ENCODE measurements around the gene FGF21. TPM values are rescaled to one million over a fixed set of nuclear protein-coding genes. Genes with fewer than 3 reads are reported as not detected.
"Not testable (repeated sequence)": the region's sequence is repeated elsewhere in the genome, so short reads cannot be mapped to it uniquely, and the experiment has no call there.

Gene FGF21, protein sequence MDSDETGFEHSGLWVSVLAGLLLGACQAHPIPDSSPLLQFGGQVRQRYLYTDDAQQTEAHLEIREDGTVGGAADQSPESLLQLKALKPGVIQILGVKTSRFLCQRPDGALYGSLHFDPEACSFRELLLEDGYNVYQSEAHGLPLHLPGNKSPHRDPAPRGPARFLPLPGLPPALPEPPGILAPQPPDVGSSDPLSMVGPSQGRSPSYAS
- total RNA-seq, result not detected

- Mint-ChIP-seq H3K27me3 (peaks cover 40% of the 10 kb centered on the region), H3K4me1 (peaks cover 12% of the 10 kb centered on the region), H3K4me3 (no peak within 1 kb of the TSS), H3K9me3 (no peaks in the 10 kb centered on the region), H3K27ac (no peak within 1 kb of the TSS), H3K36me3 (no peaks in the 10 kb centered on the region)
- DNase-seq, result no peak
These were observed at the start of gene FGF21 for GRCh38 chr19:48755084-48755641. Gene FGF21 (plus strand): TSS chr19:48755524. CDS start chr19:48756237, 713 bp downstream.

GRCh38 chr19:48708471-48708870, 46.9 kb upstream of the FGF21 start:
- Mint-ChIP-seq H3K4me3 (no peak overlapping the region), H3K4me1 (peaks cover 6% of the 10 kb centered on the region), H3K9me3 (peaks cover 6% of the 10 kb centered on the region), H3K36me3 (peaks cover 14% of the 10 kb centered on the region), H3K27me3 (no peaks in the 10 kb centered on the region), H3K27ac (no peak overlapping the region)
- DNase-seq, result no peak

DNA sequence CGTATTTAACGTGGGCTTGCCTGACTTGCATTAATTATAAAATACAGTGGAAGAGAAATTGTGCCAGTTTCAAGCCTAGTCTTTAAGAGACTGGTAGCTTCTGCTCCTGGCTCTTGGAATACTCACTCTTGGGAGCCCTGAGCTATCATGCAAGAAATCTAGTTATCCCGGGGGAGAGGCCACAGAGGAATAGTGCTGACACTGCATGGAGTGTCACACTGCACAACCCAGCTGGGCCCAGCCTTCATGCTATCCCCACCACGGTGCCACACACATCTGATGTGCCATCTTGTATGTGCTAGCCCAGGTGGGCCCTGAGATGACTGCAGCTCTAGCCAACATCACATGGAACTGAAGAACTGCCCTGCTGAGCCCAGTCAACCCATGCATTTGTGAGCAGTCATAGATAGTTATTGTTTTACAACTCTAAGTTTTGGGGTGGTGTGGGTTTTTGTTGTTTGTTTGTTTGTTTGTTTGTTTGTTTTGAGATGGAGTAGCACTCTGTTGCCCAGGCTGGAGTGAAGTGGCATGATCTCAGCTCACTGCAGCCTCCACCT, 44.1 kb upstream of the FGF21 start:
- DNase-seq, result no peak
- peaks cover 14% of the 10 kb centered on the region for H3K36me3 Mint-ChIP-seq
- peaks cover 13% of the 10 kb centered on the region for H3K4me1 Mint-ChIP-seq
- H3K27ac Mint-ChIP-seq, result no peak overlapping the region
- H3K27me3 Mint-ChIP-seq, result no peaks in the 10 kb centered on the region
- H3K4me3 Mint-ChIP-seq, result no peak overlapping the region
- peaks cover 6% of the 10 kb centered on the region for H3K9me3 Mint-ChIP-seq

DNA sequence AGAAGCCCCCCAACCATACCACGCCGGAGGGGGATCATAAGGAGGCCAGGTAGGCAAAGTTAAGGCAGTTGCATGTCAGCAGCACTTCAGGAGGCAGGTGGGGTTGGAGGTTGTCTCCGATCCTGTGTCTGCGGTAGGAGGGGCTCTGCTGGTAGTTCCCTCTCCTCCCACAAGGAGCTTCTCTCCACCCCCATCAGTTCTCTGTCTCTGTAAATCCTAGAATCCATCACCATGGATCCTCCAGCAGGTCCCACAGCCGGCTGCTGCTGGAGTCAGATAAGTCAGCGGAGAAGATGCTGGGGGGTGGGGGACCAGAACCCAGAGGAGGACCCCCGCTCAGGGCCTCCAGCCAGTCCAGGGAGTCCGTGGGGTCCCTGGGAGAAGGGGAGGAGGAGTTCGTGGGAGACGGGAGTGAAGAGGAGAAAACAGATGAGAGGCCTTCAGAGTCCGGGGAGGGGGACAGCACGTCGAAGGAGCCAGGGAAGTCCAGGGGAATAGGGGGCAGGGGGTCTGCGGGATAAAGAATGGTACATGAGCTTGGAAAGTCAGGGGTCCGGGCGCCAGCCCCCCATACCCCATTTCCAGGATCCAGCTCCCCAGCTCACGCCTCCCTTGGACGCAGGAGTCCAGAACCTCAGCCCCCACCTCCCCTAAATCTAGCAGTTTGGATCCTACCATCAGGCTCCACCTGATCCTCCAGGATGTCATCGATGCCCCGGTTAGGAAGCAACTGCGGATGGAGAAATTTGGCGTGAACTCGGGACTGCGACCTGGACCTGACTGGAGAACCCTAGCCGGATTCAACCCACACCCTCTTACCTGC, 42.1 kb upstream of the FGF21 start:
- H3K36me3 Mint-ChIP-seq, result peaks cover 11% of the 10 kb centered on the region
- H3K27ac Mint-ChIP-seq, result no peak overlapping the region
- no peak for DNase-seq
- H3K4me3 Mint-ChIP-seq, result peak overlapping the region; percentile 86
- peaks cover 13% of the 10 kb centered on the region for H3K4me1 Mint-ChIP-seq
- peaks cover 6% of the 10 kb centered on the region for H3K9me3 Mint-ChIP-seq
- H3K27me3 Mint-ChIP-seq, result no peaks in the 10 kb centered on the region

GRCh38 chr19:48713864-48714755, 41.2 kb upstream of the FGF21 start:
- peaks cover 11% of the 10 kb centered on the region for H3K36me3 Mint-ChIP-seq
- H3K4me3 Mint-ChIP-seq, result peak overlapping the region; percentile 86
- H3K27ac Mint-ChIP-seq, result peak overlapping the region; percentile 87
- H3K27me3 Mint-ChIP-seq, result no peaks in the 10 kb centered on the region
- peak; percentile 99 for DNase-seq
- H3K4me1 Mint-ChIP-seq, result peaks cover 13% of the 10 kb centered on the region
- peaks cover 6% of the 10 kb centered on the region for H3K9me3 Mint-ChIP-seq

DNA sequence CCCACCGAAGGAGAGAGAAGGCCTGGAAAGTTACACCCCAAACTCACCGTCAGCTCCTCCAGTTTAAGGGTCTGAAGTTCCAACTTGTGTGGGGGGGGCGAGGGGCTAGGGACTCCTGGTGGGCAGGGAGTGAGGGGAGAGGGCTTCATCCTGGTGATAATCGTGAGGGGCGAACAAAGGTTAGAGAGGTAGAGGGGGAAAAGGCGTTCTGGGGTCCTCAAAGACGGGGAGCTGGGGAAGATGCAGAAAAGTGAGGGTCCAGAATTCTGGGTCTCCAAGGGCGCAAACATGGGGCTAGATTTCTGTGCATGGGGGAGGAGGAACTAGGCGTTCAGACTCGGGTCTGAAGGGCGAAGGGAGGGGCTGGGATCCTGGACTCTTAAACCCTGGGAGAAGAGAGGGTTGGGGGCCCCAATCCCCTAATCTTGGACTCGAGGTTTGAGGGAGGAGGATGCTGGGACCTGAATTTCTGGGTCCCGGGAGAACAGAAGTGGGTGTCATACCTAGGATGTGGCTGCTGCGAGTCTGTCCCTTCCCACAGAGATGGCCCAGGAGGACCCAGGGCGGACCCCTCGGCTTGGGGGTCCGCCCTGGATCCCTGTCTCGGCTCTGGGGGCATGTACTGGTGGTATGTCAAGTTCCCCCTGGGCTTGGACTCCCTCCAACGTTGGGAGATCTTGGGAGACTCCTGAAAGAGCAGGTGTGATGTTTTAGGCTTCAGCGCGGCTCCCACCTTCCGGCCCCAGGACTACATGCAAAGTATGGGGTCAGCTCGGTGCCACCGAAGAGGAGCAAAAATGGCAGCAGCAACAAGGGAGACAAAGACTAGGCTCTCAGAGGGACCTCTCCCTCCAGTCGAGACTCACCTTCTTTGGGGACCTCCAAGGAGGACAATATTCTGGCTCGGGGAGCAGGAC, 40.3 kb upstream of the FGF21 start:
- no peak for DNase-seq
- Mint-ChIP-seq H3K36me3 (peaks cover 11% of the 10 kb centered on the region), H3K27me3 (no peaks in the 10 kb centered on the region), H3K4me1 (peaks cover 13% of the 10 kb centered on the region), H3K9me3 (peaks cover 6% of the 10 kb centered on the region), H3K27ac (peak overlapping the region; percentile 87), H3K4me3 (peak overlapping the region; percentile 86)

GRCh38 chr19:48715681-48716171, 39.6 kb upstream of the FGF21 start:
- Mint-ChIP-seq H3K4me1 (peaks cover 16% of the 10 kb centered on the region), H3K27ac (no peak overlapping the region), H3K27me3 (no peaks in the 10 kb centered on the region), H3K9me3 (peaks cover 6% of the 10 kb centered on the region), H3K4me3 (no peak overlapping the region), H3K36me3 (peaks cover 11% of the 10 kb centered on the region)
- no peak for DNase-seq

- Mint-ChIP-seq H3K4me3 (no peak overlapping the region), H3K36me3 (peaks cover 7% of the 10 kb centered on the region), H3K4me1 (peaks cover 21% of the 10 kb centered on the region), H3K27me3 (no peaks in the 10 kb centered on the region), H3K27ac (no peak overlapping the region), H3K9me3 (peaks cover 2% of the 10 kb centered on the region)
- no peak for DNase-seq
These were observed 38.6 kb upstream of the FGF21 start for GRCh38 chr19:48716562-48717291.

- H3K27ac Mint-ChIP-seq, result not testable (repeated sequence)
These were observed 37.2 kb upstream of the FGF21 start for GRCh38 chr19:48718106-48718505.

GRCh38 chr19:48718711-48719231, 36.6 kb upstream of the FGF21 start:
- no peak overlapping the region for H3K4me3 Mint-ChIP-seq
- no peaks in the 10 kb centered on the region for H3K9me3 Mint-ChIP-seq
- no peak overlapping the region for H3K27ac Mint-ChIP-seq
- H3K27me3 Mint-ChIP-seq, result no peaks in the 10 kb centered on the region
- H3K4me1 Mint-ChIP-seq, result peaks cover 15% of the 10 kb centered on the region
- no peaks in the 10 kb centered on the region for H3K36me3 Mint-ChIP-seq
- DNase-seq, result no peak

More at GRCh38 chr19:48718106-48718505, 37.2 kb upstream of the FGF21 start:
- H3K4me1 Mint-ChIP-seq, result peaks cover 17% of the 10 kb centered on the region
- H3K4me3 Mint-ChIP-seq, DNase-seq, H3K27me3 Mint-ChIP-seq, H3K36me3 Mint-ChIP-seq, H3K9me3 Mint-ChIP-seq: not testable (repeated sequence)

DNA sequence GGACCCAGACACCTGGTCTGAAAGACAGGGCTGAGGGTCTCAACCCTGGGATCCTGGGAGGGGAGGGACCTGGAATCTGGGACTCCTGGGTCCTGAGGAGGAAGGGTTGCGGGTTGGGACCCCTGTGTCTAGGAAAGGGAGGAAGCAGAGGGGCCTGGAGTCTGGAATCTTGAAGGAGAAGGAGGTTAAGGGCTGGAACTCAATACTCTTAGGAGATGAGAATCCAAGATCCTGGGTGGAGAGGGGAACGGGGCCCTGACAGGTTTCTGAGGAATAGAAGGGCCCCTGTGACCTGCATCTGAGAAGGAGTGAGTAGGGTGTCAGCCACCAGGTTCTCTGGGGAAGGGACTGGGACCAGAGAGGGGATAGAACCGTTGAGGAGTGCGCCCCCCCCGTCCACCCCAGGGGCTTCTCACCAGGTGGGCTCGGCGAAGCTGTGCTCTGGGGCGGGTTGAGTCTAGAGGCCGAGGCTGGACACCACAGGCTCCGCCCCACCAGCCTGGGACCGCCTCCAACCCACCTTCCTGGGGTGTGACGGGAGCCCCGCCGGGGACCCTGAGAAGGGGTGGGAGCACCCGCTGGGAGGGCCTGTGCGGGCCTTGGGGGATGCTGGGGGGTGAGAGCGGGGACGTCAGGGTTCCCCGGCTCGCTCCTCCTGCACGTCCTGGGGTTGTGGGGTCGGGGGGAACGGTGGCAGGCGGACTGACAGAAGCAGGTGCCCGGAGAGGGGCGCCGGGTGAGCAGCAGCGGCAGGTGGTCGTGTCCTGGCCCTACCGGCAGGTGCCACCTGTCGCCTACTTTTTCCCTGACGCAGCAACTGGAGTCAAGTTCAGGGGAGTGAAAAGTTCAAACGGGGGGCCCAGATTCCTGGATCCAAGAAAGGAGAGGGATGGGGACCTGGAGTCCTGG, 35.8 kb upstream of the FGF21 start, which contains the start of gene MAMSTR:
MAMSTR (minus strand) TSS at position 463 of the 909 bp plus-strand sequence. CDS start 694 bp downstream, outside the sequence.
- Mint-ChIP-seq H3K4me3 (peak within 1 kb of the TSS; percentile 96), H3K9me3 (no peaks in the 10 kb centered on the region), H3K36me3 (no peaks in the 10 kb centered on the region), H3K27ac (peak within 1 kb of the TSS; percentile 8), H3K27me3 (no peaks in the 10 kb centered on the region), H3K4me1 (peaks cover 13% of the 10 kb centered on the region)
- no peak for DNase-seq

GRCh38 chr19:48720251-48720612, 35.1 kb upstream of the FGF21 start:
- Mint-ChIP-seq H3K4me3 (peak overlapping the region; percentile 96), H3K36me3 (peaks cover 5% of the 10 kb centered on the region), H3K27me3 (no peaks in the 10 kb centered on the region), H3K27ac (peak overlapping the region; percentile 8), H3K4me1 (peaks cover 14% of the 10 kb centered on the region), H3K9me3 (peaks cover 4% of the 10 kb centered on the region)
- no peak for DNase-seq

All from activated naive CD8-positive, alpha-beta T cell treated with anti-CD3 and anti-CD28 coated beads for 36 hours (primary cell).